Measurements from ENCODE around the gene SMYD3. TPM values are rescaled to one million over a fixed set of nuclear protein-coding genes. Genes with fewer than 3 reads are reported as not detected.
A peak's percentile ranks its signal among the peaks of the same experiment; 100 is the strongest.

Gene SMYD3
- total RNA-seq, 4 donors from 2014 or later: 7.6 to 26.3 (median 13.4) TPM

- DNase-seq (ENCODE audit: low spot score): no peak
- no peak for TF ChIP-seq CTCF (IDR thresholded peaks at IDR 0.05)
- peak; percentile 66 for ATAC-seq (ENCODE audit: low FRiP score)
These were observed 537.8 kb downstream of the SMYD3 start for GRCh38 chr1:245969283-245969682.

DNA sequence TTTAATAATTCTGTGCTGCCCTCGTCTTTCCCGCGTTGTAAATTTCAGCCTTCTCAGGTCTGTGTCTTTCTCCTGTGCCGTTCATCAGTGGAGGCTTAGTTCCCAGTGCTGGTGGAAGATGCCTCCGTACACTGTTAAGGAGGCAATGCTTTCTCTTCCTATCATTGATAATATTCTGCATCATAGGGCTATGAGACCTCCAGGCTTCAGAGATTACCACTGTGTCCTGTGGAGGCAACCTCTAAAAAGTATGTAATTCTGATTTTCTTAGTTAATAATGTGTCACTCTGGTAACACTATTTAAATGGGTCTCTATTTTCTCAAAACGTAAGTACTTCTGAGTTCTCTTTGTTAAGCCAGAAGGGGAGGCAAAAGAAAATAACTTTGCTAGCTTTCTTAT is 538.3 kb downstream of the SMYD3 start:
- no peak for TF ChIP-seq CTCF (IDR thresholded peaks at IDR 0.05)
- DNase-seq (ENCODE audit: low spot score) (no peak), ATAC-seq (ENCODE audit: low FRiP score) (no peak)

DNA sequence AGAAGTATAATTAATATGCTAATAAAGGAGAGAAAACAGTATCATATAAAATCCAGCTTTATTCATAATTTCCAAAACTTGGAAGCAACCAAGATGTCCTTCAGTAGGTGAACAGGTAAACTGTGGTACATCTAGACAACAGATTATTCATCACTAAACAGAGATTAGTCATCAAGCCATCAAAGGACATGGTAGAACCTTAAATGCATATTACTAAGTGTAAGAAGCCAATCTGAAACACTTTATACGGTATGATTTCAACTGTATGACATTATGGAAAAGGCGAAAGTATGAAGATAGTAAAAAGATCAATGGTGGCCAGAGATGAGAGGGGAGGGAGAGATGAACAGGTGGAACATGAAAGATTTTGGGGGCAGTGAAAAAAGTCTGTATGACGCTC is 541.7 kb downstream of the SMYD3 start:
- no peak for DNase-seq (ENCODE audit: low spot score)
- no peak for TF ChIP-seq CTCF (IDR thresholded peaks at IDR 0.05)

DNA sequence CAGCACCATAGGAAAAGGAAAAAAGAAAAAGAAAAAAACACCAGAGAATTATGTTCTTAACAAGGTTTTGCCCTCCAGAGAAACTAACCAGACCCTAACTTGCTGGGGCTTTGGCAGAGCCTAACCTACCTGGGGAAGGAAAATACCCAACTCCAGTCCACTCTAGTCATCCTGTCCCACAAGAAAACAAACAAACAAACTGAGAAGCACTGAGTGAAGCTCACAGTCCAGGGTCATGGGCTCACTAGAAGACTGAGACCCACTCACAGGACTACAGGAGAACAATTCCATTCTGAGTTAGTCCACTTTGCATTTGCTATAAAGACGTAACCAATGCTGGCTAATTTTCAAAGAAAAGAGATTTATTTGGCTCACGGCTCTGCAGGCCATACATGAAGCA is 543.4 kb downstream of the SMYD3 start:
- no peak for DNase-seq (ENCODE audit: low spot score)
- TF ChIP-seq CTCF (IDR thresholded peaks at IDR 0.05): no peak

More for the DNA sequence above, 541.7 kb downstream of the SMYD3 start:
- no peak for ATAC-seq (ENCODE audit: low FRiP score)

DNA sequence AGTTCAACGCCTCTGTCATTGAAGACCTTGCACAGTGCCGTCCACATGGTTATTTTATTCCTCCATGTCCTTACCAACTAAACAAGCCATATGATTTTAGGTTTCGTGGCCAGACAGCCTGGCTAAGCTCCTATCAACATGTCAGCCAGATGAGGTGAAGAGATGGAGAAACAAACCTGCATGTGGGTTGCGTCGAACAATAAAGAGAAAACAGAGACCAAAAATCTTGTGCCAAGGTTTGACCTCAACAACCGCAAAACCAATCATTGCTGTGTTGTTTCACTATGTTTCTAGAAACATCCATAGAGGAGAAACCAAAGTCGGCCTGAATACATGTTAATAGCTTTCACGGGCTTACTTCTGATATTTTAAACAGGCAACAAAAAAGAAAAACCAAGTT is 544.6 kb downstream of the SMYD3 start:
- ATAC-seq (ENCODE audit: low FRiP score) (no peak), DNase-seq (ENCODE audit: low spot score) (no peak)
- TF ChIP-seq CTCF (IDR thresholded peaks at IDR 0.05): no peak

More for the DNA sequence above, 543.4 kb downstream of the SMYD3 start:
- no peak for ATAC-seq (ENCODE audit: low FRiP score)

DNA sequence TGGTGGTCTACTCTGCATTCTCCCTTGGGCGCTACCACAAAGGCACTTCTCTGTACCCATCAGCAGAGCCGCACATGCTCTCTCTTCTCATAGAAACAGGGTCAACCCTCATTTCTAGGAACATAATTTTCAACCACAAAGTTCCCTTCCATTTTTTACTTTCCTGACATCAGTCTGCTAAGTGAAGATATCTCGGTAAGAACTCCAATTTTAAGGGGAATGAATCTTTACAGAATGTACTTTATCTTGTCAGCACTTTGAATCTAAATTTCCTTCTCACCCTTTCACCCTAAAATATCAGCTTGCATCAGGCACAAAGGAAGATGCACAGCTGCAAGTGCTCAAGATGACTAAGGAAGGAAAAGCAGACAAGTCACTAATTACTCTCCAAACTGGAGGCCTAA is 545.9 kb downstream of the SMYD3 start:
- ATAC-seq (ENCODE audit: low FRiP score) (no peak), DNase-seq (ENCODE audit: low spot score) (no peak)
- no peak for TF ChIP-seq CTCF (IDR thresholded peaks at IDR 0.05)

GRCh38 chr1:245960171-245960570 is 546.9 kb downstream of the SMYD3 start:
- no peak for ATAC-seq (ENCODE audit: low FRiP score)
- DNase-seq (ENCODE audit: low spot score): no peak
- TF ChIP-seq CTCF (IDR thresholded peaks at IDR 0.05): no peak

All from omental fat pad (tissue), 4 donors.